Right lobe of liver (tissue), 4 donors: ENCODE measurements around the gene DUSP5.

Experiments
- POLR2A ChIP-seq: fragments of 450-650 bp; IDR thresholded peaks from one replicate; pipeline ENCODE4 v1.6.1; 2017; ENCODE audit warnings: antibody characterized with exemption, mild to moderate bottlenecking
- TF ChIP-seq, protein P1 (sequence below), 4 donors: fragments of 200-600 bp in 3 of 4; fragments of 450-650 bp in 1 of 4; IDR thresholded peaks; one replicate each; pipeline versions ENCODE4 v1.5.1 to v1.8.0; 2016 to 2022; ENCODE audit warnings: antibody characterized with exemption in 4 of 4, mild to moderate bottlenecking in 2 of 4
- donor health status: DM: no; HTN: no; CAD: no.
- donor health status: DM: no; HTN: no; CAD: no.
- donor health status: DM: no; HTN: yes; CAD: no.

DNA sequence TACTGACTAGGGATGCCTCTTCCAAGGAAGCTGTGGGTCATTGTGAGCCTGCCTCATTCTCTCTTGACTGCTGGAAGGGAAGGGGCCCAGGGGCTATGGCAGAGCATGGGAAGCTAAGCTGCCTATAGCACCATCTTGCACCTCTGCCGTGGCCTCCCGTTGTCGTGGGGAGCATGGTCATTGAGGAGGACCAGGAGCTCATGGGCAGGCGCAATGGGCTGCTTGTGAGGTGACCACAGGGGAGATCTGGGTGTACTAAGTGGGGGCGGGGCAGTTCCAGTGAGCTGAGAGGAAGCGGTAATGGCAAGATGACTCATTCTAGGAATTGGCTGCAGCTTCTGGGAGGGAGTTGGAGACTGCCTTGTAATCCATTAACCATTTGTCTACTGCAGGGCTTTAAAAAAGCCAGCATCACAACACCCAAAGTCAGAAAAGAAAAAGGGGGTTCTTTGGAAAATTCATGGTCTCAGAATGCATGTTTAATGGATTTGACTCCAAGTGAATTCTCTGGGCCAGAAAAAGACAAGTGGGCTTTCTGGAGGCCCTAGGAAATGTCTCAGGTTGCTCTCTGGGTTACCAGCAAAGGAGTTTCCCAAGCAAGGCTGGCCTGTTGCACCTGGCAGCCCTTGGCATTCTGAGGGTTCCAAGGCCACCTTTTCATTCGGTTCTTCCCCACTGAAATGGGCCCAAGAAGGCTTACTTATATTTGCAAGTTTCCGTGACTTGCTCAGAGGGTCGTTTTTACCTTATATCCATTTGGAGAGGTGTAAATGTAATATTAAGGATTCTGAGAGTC lies 3.6 kb downstream of the DUSP5 start:
- TF ChIP-seq, protein P1, sequence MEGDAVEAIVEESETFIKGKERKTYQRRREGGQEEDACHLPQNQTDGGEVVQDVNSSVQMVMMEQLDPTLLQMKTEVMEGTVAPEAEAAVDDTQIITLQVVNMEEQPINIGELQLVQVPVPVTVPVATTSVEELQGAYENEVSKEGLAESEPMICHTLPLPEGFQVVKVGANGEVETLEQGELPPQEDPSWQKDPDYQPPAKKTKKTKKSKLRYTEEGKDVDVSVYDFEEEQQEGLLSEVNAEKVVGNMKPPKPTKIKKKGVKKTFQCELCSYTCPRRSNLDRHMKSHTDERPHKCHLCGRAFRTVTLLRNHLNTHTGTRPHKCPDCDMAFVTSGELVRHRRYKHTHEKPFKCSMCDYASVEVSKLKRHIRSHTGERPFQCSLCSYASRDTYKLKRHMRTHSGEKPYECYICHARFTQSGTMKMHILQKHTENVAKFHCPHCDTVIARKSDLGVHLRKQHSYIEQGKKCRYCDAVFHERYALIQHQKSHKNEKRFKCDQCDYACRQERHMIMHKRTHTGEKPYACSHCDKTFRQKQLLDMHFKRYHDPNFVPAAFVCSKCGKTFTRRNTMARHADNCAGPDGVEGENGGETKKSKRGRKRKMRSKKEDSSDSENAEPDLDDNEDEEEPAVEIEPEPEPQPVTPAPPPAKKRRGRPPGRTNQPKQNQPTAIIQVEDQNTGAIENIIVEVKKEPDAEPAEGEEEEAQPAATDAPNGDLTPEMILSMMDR (IDR thresholded peaks at IDR 0.05) = no peak
- TF ChIP-seq POLR2A = peak; percentile 49
